Upper lobe of right lung (tissue), 1 donor: ENCODE measurements around the gene FIGNL2. TPM values are rescaled to one million over a fixed set of nuclear protein-coding genes. Genes with fewer than 3 reads are reported as not detected.

ENCODE experiments used
- ATAC-seq: fragments of 200-7000 bp; cut with Tn5 transposase; one replicate; pipeline ENCODE4 v1.9.1; 2020; ENCODE audit warnings: mild to moderate bottlenecking, moderate library complexity
- DNase-seq: peaks from one replicate; pipeline ENCODE4 v3.0.0-alpha.2; 2020
- H3K27ac ChIP-seq: fragments of 200-600 bp; one replicate; pipeline ENCODE4 v1.8.0; 2022
- H3K27me3 ChIP-seq: fragments of 200-600 bp; one replicate; pipeline ENCODE4 v1.8.0; 2022; ENCODE audit warnings: mild to moderate bottlenecking
- H3K36me3 ChIP-seq: fragments of 200-600 bp; one replicate; pipeline ENCODE4 v1.8.0; 2022
- H3K4me1 ChIP-seq: fragments of 200-600 bp; one replicate; pipeline ENCODE4 v1.8.0; 2022
- H3K4me3 ChIP-seq: fragments of 200-600 bp; one replicate; pipeline ENCODE4 v1.8.0; 2022; ENCODE audit warnings: mild to moderate bottlenecking
- H3K9me3 ChIP-seq: fragments of 200-600 bp; one replicate; pipeline ENCODE4 v1.8.0; 2022
- CTCF ChIP-seq: fragments of 200-600 bp; IDR thresholded peaks from one replicate; pipeline ENCODE4 v1.8.0; 2022; ENCODE audit warnings: antibody characterized with exemption
- intact Hi-C: fragments of 100-400 bp; cut with DNase I; formaldehyde crosslinking; loops from one replicate; pipeline ENCODE4 v1.11.0; 2022
- total RNA-seq: library from RNA; stranded (reverse); fragmentation: NEBNext Ultra II Directional; extraction: Animal tissue kit (Norgen Biotek cat#: 25700); gene quantifications from one replicate; pipeline ENCODE4 v1.2.1, GENCODE V29; 2021
- donor health status: DM: no; HTN: yes; CAD: no; lungs with severe emphysema.

Gene FIGNL2
- total RNA-seq, 1 donor from 2014 or later: 1.5 TPM

GRCh38 chr12:51891843-51892242, 43.3 kb upstream of the FIGNL2 start:
- Histone ChIP-seq H3K27me3 (peaks cover 4% of the 10 kb centered on the region), H3K9me3 (no peaks in the 10 kb centered on the region), H3K36me3 (no peaks in the 10 kb centered on the region), H3K27ac (no peak overlapping the region), H3K4me1 (peaks cover 18% of the 10 kb centered on the region), H3K4me3 (no peak overlapping the region)
- TF ChIP-seq CTCF: peak; percentile 45
- ATAC-seq (no peak), DNase-seq (no peak)
- intact Hi-C loops: no loop called here

GRCh38 chr12:51890511-51891171, 42.1 kb upstream of the FIGNL2 start:
- peaks cover 4% of the 10 kb centered on the region for H3K27me3 ChIP-seq
- H3K9me3 ChIP-seq: no peaks in the 10 kb centered on the region
- no peaks in the 10 kb centered on the region for H3K36me3 ChIP-seq
- ATAC-seq (no peak), DNase-seq (peak; percentile 61)
- H3K4me3 ChIP-seq: no peak overlapping the region
- H3K4me1 ChIP-seq: peaks cover 22% of the 10 kb centered on the region
- H3K27ac ChIP-seq: no peak overlapping the region
- intact Hi-C loops: no loop called here
- no peak for TF ChIP-seq CTCF

GRCh38 chr12:51890133-51890464, 41.6 kb upstream of the FIGNL2 start:
- Histone ChIP-seq H3K36me3 (no peaks in the 10 kb centered on the region), H3K4me3 (no peak overlapping the region), H3K27ac (no peak overlapping the region), H3K9me3 (no peaks in the 10 kb centered on the region), H3K27me3 (peaks cover 4% of the 10 kb centered on the region), H3K4me1 (peaks cover 16% of the 10 kb centered on the region)
- no peak for ATAC-seq
- no peak for DNase-seq
- no peak for TF ChIP-seq CTCF
- intact Hi-C loops: no loop called here

- Histone ChIP-seq H3K36me3 (no peaks in the 10 kb centered on the region), H3K9me3 (no peaks in the 10 kb centered on the region), H3K27me3 (peaks cover 4% of the 10 kb centered on the region), H3K27ac (no peak overlapping the region), H3K4me3 (no peak overlapping the region), H3K4me1 (peaks cover 11% of the 10 kb centered on the region)
- TF ChIP-seq CTCF: peak; percentile 7
- intact Hi-C loops: no loop called here
- peak; percentile 52 for DNase-seq
- no peak for ATAC-seq
Measured at GRCh38 chr12:51889216-51890132, 41.0 kb upstream of the FIGNL2 start.

GRCh38 chr12:51888316-51889215, 40.0 kb upstream of the FIGNL2 start:
- H3K4me3 ChIP-seq: no peak overlapping the region
- H3K36me3 ChIP-seq: no peaks in the 10 kb centered on the region
- no peak for TF ChIP-seq CTCF
- peak; percentile 52 for DNase-seq
- ATAC-seq: no peak
- H3K27ac ChIP-seq: no peak overlapping the region
- intact Hi-C loops: no loop called here
- peaks cover 11% of the 10 kb centered on the region for H3K4me1 ChIP-seq
- peaks cover 4% of the 10 kb centered on the region for H3K27me3 ChIP-seq
- H3K9me3 ChIP-seq: no peaks in the 10 kb centered on the region
